Dedifferentiated amniotic fluid mesenchymal stem cell (primary cell): Measurements from ENCODE around the gene EMILIN2.
"Not testable (repeated sequence)": the region's sequence is repeated elsewhere in the genome, so short reads cannot be mapped to it uniquely, and the experiment has no call there.

ENCODE experiments used
- DNase-seq: peaks from one replicate; pipeline ENCODE4 v3.0.0-alpha.2; 2016; ENCODE audit errors: extremely low spot score

EMILIN2 gene

GRCh38 chr18:2846636-2847316, at the start of gene EMILIN2:
Gene EMILIN2 (plus strand): TSS chr18:2847006. CDS start chr18:2847189, 183 bp downstream.
- DNase-seq: no peak

DNA sequence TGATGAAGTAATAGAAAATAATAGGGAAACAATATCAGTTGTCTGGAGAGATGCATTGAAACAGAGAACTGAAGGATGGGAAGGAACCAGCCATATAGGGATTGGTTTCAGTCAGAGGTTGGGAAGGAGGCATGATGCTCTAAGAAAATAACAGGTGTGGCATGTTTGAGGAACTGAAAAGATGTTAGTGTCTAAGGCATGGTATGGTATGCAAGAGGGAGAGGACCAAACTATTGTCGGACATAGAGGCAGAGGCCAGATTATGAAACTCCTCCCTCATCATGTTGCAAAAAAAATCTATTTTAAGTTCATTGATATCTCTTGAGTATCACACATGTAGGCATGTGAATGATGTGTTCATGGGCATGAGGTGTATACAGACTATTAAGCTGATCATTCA, 48.9 kb upstream of the EMILIN2 start:
- no peak for DNase-seq

GRCh38 chr18:2799369-2799768, 47.4 kb upstream of the EMILIN2 start:
- no peak for DNase-seq

DNA sequence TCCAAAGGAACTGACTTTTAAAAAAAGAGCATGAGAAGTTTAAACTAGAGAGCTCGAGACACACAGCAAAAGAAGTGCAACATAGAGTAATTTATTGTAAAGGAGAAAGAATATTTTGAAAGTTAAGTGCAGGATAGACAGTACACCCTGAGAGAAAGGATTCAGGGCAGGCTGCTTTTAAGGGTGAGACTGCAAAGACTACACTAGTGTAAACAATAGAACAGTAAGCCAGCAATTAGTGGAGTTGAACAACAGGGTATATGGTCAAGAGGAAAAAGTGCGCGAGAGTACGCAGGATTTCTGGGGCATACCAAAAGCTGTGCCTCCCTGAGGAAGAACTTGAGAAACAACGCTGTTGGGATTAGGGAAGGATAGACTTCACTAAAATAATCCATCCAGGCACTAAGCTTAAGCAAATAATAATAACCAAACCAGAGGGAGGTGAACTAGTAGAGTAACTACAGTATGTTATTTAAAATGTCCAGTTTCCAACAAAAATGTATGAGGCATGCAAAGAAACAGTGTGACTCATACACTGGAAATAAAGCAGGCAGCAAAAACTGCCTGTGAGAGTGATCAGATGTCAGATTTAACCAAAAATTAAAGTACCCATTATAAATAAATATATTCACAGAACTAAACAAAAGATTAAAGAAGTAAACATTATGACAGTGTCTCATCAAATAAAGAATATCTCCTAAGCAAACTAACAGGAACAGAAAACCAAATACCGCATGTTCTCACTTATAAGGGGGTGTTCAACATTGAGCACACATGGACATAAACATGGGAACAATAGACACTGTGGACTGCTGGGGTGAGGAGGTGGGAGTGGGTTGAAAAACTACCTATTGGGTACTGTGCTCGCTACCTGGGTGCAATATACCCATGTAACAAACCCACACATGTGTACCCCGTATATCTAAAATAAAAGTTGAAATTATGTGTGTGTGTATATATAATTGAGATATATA, 40.5 kb upstream of the EMILIN2 start:
- peak; percentile 30 for DNase-seq

DNA sequence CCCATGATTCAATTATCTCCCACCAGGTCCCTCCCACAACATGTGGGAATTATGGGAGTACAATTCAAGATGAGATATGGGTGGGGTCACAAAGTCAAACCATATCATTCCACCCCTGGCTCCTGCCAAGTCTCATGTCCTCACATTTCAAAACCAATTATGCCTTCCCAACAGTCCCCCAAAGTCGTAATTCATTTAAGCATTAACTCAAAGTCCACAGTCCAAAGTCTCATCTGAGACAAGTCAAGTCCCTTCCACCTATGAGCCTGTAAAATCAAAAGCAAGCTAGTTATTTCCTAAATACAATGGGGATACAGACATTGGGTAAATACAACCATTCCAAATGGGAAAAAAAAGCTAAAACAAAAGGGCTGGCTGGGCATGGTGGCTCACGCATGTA, 38.2 kb upstream of the EMILIN2 start:
- not testable (repeated sequence) for DNase-seq

DNA sequence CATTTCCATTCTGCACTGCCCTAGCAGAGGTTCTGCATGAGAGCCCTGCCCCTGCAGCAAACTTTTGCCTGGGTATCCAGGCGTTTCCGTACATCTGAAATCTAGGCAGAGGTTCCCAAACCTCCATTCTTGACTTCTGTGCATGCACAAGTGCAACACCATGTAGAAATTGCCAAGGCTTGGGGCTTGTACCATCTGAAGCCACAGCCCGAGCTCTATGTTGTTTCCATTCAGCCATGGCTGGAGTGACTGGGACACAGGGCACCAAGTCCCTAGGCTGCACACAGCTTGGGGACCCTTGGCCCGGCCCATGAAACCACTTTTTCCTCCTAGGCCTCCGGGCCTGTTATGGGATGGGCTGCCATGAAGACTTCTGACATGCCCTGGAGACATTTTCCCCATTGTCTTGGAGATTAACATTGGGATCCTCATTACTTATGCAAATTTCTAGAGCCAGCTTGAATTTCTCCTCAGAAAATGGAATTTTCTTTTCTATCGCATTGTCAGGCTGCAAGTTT, 37.1 kb upstream of the EMILIN2 start:
- not testable (repeated sequence) for DNase-seq

GRCh38 chr18:2811416-2811815, 35.4 kb upstream of the EMILIN2 start:
- DNase-seq: no peak

GRCh38 chr18:2814928-2815327, 31.9 kb upstream of the EMILIN2 start:
- DNase-seq: no peak

DNA sequence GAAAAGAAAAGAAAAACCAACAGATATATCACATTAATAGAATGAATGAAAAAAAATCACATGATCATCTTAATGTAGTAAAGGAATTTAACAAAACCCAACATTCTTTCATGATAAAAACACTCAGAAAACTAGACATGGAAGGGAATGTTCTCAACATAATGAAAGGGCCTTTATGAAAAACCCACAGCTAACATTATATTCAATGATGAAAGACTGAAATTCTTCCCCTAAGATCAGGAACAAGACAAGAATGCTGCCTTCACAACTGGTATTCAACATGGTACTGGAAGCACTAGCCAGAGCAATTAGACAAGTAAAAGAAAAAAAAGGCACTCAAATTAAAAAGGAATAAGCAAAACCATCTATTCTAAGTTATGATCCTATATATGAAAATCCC, 28.5 kb upstream of the EMILIN2 start:
- no peak for DNase-seq

DNA sequence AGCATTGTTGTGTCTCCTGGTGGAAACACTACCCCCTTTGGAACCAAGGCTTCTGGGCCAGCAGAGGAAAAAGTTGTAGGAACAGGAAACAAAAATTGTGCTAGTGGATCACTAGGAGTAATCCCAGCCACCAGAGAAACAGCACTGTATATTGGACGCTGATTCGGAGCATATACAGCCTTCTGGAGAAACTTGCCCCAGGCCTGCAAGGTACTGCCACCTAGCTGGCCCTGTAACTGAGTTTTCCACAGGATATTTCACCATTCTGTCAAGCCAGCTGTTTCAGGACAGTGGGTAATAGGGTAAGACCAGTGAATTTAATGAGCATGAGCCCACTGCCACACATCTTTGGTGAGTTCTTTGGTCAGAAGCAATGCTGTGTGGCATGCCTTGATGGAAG, 25.1 kb upstream of the EMILIN2 start:
- no peak for DNase-seq

GRCh38 chr18:2822213-2822921, 24.4 kb upstream of the EMILIN2 start:
- DNase-seq: no peak

GRCh38 chr18:2823202-2823601, 23.6 kb upstream of the EMILIN2 start:
- no peak for DNase-seq

GRCh38 chr18:2823966-2824365, 22.8 kb upstream of the EMILIN2 start:
- DNase-seq: no peak

- no peak for DNase-seq
These were observed 21.9 kb upstream of the EMILIN2 start for GRCh38 chr18:2824865-2825264.

DNA sequence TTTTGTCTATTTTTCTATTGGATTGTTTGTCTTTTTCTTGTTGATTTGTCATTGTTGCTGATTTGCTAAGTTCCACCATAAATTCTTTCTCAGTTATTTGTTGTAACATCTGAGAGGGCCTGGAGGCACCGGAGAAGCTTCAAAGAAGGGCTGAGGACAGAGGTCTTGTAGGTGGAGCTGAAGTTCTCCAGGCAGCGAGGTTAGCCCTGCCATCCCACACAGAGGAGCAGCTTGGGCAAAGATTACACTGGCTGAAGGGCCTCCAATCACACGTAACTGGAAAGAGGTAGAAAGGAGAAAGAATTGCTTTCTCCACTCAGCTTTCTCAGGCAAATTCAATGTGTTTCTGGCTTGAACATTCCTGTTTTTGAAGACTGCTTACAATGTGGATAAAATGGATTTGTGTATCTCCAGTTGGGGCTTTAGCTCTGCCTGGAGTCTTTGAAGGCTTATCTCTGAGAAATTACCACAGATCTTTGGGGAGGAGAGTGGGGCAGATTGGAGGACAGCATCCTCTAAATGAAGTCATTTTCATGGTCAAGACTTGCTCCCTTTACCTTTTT, 21.1 kb upstream of the EMILIN2 start:
- no peak for DNase-seq

GRCh38 chr18:2826581-2826980, 20.2 kb upstream of the EMILIN2 start:
- DNase-seq: no peak

- DNase-seq: no peak
These were observed 19.7 kb upstream of the EMILIN2 start for GRCh38 chr18:2827061-2827460.

GRCh38 chr18:2836118-2836517, 10.7 kb upstream of the EMILIN2 start:
- not testable (repeated sequence) for DNase-seq

DNA sequence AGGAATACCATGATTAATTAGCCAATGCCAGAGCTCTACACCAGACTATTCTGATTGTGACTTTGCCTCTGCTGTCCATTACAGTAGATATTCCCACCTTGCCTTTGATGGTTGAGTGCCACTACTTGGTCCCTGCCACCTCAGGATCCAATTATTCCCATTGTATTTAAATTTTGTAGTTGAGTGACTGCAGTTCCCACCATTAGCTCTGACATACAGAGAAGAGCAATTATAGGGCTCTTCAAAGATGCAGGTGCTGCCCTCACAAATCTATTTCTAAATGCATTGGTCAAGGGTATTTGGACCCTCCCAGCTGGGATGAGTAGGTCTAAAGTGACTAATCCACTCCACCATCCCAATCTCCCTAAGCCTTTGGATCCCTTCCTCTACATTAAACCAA, 9.5 kb upstream of the EMILIN2 start:
- not testable (repeated sequence) for DNase-seq

DNA sequence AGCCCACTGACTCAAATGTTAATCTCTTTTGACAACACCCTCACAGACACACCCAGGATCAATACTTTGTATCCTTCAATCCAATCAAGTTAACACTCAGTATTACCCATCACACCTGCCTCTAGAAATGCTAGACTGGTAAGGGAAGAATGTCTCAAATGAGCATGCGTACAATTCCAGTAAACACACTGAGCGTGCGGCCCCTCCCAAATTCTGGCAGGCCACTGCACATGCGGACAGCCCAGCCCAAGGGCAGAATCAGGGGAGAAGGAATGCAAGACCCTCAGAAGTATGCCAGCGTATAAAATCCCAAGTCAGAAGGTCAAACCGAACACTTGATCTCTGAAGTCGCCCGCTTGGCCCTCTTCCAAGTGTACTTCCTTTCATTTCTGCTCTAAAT, 7.6 kb upstream of the EMILIN2 start:
- no peak for DNase-seq

DNA sequence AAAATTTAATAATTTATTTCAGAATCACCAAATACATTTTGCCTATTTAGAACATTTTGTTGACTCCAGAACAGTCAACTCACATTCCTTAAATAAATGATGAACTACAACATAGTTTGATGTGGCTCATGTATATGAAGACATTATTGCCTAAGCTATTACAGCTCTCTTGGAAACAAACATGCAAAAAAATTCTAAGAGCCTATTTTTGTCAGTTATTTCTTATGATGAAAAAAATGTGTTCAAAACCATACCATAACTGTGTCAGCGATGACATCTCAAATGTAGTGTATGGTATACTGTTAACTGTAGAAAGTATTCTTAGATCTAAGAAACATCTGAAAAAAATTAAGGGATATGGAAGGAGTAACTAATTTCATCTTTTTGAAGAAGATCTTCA, 6.3 kb upstream of the EMILIN2 start:
- no peak for DNase-seq

GRCh38 chr18:2843146-2843545, 3.7 kb upstream of the EMILIN2 start:
- no peak for DNase-seq
